Posterior vena cava (tissue), 2 donors: ENCODE data around the gene RNF223. TPM values are rescaled to one million over a fixed set of nuclear protein-coding genes. Genes with fewer than 3 reads are reported as not detected.
"Not testable (repeated sequence)": the region's sequence is repeated elsewhere in the genome, so short reads cannot be mapped to it uniquely, and the experiment has no call there.

Source experiments
- DNase-seq: peaks from one replicate; pipeline ENCODE4 v3.0.0-alpha.2; 2020; ENCODE audit warnings: low spot score
- intact Hi-C, 2 donors: fragments of 100-400 bp; cut with DNase I; formaldehyde crosslinking; loops; one replicate each; pipeline versions ENCODE4 v1.14.1 to v1.14.2; 2022 to 2023
- total RNA-seq, 2 donors: library from RNA; stranded (reverse); fragmentation: NEBNext Ultra II Directional; extraction: Animal tissue kit (Norgen Biotek cat#: 25700); gene quantifications; one replicate each; pipeline ENCODE4 v1.2.1, GENCODE V29; 2021
- donor health status: DM: yes; HTN: yes; CAD: no.
- donor health status: DM: yes; HTN: yes; CAD: no.

The RNF223 gene
- total RNA-seq, 2 donors from 2014 or later = not detected

DNA sequence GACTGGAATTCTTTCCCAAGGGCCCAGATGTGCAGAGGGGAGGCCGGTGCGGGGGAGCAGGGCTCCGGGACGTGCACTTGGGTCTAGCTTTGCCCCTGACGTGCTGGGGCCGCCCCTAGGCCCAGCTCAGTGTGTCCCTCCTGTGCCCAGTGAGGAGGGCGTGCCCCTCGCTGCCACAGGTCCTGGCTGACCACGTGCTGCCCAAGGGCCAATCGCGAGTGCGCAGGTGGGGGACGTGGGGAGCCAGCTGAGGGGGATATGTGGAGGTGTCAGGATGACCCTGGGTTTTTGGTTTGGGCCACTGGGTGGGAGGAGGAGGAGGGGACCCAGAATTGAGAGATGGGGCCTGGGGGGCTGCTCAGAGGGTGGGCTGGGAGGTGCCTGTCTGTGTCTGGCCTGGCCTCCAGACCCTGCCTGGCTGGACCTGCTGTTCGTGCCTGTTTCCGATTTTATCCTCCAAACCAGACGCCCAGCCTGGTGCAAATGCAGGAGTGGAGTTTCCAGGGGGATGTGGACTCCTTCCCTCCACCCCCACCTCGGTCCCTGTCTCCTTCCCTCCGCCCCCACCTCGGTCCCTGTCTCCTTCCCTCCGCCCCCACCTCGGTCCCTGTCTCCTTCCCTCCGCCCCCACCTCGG, 6.1 kb upstream of the RNF223 start:
- DNase-seq = peak; percentile 80
- intact Hi-C loops = loop anchor here in 1 of 2 donors (5.0 kb wide), 1 partner anchor 1092 kb away; no protein-coding TSS in a partner anchor

DNA sequence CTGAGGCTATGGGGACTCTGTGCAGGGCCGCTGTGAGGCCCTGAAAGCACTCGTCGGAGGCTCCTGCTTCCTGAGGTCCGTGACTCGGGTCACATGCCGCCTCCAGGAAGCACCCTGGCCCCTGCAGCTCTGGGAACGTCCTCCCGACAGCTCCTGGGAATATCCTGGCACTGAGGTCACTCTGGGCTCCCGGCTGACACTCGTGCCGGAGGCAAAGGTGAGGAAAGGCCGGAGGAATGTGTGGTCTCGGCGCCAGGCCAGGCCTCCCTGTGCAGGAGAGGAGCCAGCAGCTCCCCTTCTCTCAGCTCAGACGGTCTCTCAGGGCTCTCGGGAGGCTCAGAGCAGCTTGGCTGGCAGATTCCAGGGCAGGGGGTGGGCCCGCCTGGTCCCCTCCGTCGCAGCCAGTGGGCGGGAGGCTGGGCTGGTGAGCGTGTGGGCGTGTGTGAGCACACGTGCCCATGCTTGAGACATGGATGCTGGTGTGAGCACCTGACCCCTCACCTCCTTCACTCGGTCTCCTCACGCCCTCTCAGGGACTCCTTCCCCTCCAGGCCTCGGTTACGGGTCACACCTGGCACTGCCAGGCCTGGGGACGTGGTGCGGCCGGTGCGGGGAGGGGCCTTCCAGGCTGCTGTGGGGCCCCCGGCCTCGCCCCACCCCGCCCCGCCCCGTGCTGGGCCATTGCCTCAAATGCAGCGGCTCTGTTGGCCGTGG, 5.5 kb upstream of the RNF223 start:
- intact Hi-C loops = loop anchor here in 1 of 2 donors (5.0 kb wide), 1 partner anchor 1093 kb away; no protein-coding TSS in a partner anchor
- DNase-seq = peak; percentile 85

DNA sequence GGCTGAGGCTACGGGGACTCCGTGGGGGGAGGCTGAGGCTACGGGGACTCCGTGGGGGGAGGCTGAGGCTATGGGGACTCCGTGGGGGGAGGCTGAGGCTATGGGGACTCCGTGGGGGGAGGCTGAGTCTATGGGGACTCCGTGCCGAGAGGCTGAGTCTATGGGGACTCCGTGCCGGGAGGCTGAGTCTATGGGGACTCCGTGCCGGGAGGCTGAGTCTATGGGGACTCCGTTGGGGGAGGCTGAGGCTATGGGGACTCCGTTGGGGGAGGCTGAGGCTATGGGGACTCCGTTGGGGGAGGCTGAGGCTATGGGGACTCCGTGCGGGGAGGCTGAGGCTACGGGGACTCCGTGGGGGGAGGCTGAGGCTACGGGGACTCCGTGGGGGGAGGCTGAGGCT, 3.3 kb upstream of the RNF223 start:
- intact Hi-C loops = not testable (repeated sequence)
- peak; percentile 59 for DNase-seq

DNA sequence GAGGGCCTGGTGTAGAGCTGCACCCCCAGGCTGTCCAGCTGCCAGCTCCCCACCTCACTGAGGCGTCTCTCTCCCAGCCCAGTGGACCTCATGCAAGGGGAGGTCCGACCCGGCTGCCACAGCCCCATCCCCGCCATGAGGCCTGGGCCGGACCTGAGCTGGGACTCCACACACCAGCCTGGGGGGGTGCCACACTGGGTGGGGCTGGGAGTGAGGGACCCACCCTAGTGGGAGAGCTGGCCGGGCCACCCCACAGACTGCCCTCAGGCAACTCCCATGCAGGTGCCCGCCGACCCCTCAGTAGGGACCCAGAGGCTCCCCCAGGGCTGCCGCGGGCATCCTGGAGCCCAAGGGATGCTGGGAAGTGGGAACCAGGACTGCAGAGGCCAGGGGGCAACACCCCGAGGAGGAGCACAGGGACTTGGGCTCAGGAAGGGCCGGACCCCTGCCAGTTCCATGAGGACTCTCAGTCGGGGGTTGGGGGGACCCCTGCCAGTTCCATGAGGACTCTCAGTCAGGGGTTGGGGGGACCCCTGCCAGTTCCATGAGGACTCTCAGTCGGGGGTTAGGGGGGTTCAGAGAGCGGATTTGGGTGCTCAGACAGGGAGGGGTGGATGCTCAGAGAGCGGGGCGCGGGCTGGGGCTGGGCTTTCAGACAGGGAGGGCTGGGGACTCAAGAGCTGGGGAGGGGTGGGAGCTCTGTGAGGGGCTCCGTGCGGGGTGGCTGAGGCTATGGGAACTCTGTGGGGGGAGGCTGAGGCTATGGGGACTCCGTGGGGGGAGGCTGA, 1.2 kb upstream of the RNF223 start:
- DNase-seq = no peak
- intact Hi-C loops = no loop called here

DNA sequence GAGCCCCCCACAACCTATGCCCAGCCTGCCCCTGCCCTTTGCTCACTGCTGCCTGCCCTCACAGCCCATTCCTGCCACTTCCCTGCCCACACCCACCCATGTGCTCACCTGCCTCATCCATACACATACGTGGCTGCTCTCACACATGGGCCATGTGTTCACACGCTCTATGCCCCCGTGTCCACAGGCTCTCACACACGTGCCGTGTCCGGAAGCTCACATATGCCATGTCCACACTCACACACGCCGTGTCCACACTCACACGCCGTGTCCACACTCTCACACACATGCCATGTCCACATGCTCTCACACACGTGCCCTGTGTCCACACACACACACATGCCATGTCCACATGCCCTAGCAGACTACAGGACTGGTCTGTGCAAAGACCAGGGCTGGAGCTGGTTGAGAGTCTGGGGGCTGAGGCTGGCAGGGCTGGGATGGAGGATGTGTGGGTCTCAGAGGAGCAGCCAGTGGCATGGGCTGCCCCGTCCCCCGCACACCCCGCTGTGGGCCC, 583 bp upstream of the RNF223 start:
- DNase-seq = no peak
- intact Hi-C loops = no loop called here

DNA sequence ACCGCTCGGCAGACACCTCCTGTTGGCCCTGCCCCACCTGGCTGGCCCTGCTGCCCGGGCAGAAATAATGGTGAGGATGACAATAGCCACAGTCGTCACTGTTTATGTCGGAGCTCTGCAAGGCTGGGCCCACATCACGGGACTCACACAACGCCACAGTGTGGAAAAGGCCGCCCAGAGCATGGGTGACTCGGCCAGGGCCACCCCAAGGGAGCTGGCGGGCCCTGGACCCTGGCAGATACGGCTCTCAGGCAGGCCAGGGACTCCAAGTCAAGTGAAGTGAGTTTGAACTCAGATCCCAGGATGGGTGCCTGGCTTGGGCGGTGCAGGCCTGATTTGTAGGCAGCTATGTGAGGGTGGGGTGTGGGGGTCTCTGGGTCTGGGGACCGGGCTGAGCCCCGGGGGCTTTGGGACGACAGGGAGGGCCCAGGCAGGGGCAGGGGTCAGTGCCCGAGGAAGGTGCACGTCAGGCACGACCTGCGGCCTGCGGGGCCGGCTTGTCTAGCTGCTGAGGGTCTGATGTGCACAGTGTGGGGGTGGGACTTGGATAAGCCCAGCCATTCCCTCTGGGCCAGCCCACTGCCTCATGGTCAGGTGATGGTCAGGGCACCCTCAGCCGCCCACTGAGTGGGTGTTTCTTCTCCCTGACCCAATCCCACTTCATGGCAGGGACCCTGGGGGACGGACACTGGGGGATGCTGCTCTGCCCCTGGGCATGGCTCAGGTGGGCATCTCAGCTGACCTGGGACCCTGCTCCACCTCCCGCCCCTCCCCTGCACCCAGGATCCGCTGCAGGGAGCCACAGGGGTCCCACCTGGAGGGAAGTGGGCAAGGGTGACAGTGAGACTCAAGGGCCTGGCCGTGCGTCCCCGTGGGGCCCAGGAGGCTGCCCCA, 1.0 kb downstream of the RNF223 start:
- intact Hi-C loops = no loop called here

DNA sequence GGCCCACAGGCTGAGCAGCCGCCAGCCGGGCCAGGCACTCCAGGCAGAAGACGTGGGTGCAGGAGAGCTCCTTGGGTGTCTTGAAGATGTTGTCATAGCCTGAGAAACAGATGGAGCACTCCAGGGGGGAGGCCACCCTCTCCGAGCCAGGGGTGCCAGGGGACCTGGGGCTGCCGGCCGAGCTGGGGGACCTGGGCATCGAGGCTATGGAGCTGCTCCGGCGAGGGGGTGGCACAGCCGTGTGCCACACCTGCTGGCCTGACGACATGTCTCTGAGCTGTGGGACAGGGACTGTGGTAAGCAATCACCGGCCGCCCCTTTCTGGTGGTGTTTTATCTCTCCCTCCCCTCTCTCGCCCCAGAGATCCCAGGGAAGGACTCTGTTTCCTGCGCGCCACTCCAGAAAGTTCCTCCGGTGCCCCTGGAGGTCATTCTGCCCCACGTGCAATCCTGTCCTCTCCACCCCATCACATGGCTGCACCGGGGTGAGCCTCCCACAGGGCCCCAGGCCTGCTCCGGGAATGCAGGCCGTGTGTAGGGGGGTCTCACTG, 1.7 kb downstream of the RNF223 start:
- intact Hi-C loops = no loop called here
- no peak for DNase-seq

More for the DNA sequence above, 1.0 kb downstream of the RNF223 start:
- no peak for DNase-seq

DNA sequence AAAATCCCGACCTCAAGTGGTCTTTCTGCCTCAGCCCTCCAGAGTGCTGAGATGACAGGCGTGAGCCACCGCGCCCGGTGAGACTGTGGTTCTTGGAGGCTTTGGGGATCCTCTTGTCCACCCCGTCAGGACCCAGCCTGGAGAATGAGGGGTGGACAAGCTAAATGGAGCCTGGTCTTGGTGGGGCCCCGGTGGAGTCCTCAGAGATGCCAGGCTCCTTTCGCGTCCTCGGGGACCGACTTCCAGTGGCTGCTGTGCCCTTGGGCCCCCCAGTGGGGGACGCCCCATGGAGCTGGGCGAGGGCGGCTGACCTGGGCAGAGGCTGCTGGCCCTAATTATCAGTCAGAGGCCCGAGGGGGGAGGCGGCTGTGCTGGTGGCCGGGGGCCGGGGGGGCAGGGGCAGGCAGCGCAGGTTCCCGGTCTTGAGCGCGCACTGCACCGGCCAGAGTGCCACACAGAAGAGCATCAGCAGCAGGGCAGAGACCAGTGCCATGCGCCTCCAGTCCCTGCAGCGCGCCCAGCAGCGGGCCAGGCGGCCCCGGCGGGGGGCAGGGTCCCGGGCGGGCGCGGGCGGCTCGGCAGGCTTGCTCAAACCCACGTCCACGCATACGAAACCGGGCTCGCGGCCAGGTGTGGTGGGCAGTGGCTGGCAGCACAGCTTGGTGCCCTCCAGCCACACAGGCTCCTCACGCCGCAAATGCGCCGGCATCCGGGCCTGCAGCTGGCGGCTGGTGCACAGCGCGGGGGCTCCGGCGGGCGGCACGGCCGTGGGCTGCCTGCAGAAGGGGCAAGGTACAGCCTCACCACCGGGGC, 2.4 kb downstream of the RNF223 start:
- no peak for DNase-seq
- intact Hi-C loops = no loop called here

DNA sequence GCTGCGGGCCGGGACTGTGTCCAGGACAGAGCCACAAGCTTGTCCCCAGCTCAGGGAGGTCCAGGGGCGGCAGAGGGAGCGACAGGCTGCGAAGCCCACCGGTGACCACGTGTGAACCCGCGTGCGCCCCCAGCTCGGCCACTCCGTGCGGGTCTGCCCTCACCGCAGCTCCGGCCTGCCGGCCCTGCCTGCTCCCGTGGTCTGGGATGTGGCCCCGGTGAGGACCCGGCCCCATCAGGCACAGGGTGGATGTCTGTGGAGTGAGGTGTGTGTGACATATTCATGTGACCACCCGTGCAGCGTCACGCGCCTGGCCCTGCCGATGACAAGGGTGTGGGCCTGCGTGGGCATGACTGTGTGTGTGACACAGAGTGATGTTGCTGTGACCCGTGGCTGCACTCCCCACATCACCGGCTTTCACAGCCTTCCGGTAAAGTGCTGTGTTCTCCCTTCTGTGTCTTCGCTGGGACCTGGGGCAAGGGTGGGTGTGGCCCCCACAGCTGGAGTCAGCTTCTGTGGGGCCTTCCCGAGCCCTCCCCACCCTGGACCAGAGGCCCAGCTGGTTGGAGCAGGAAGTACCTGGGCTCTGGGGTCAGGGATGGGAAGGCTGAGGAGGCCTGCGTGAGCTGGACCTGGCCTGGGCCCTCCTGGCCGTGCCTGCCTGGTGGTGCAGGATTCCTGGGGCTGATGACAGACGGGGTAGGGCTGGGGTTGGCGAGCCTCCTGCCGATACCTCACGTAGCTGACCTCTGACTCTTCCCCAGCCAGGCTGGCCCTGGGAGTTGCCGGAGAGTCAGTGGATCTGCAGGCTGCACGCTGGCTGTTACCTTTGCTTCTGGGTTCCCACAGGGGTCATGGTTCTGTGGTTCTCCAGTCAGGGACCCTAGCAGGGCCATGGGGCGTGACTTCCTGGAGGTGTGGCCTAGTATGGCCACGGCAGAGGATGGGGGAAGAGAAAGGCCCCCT, 4.1 kb downstream of the RNF223 start:
- no peak for DNase-seq
- intact Hi-C loops = no loop called here

DNA sequence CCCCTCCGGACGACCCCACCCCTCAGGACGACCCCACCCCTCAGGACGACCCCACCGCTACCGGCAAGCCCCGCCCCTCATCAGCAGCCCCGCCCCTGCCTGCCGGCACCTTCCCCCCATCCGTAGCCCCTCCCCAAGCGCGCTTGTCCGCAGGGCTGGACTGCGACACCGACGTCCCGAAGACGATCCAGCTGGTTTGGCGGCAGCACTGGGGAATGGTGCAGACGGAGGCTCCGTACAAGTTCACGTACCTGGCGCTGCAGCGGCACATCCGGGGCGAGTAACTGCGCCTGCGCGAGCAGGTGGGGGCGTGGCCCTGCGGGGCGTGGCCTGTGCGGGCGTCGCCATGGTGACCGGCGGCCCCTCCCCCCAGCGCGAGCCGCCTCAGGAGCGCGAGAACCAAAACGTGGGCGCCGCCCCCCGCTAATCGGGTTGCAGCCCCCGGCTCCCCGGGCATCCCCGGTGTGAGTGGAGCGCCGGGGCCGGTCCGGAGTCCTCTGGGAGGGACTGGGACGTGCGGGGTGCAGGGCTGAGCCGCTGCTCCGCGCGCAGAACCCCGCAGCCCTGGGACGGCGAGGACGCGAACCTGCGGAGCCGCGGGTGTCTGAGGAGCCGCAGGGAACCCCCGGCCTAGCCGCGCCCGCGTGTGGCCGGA, 4.9 kb downstream of the RNF223 start:
- peak; percentile 89 for DNase-seq
- intact Hi-C loops = no loop called here

DNA sequence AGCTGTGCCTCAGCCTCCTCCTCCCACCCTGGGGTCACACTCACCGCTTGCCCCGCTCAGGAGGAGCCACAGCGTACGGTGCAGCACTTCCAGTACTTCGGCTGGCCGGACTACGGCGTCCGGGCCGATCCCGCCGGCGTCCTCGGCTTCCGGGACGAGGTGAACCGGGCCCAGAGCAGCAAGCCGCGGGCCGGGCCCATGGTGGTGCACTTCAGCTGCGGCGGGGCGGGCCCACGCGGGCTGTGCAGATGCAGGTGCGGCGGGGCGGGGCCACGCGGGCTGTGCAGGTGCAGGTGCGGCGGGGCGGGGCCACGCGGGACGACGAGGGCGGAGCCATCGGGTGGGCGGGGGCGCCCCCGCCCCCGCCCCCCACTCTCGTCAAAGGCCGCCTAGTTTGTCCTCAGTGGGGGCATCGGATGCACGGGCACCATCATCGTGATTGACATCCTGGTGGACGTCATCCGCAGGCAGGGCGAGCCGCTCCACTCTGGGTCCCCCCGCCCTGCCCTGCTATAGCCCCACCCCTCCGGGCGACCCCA, 5.5 kb downstream of the RNF223 start:
- no peak for DNase-seq
- intact Hi-C loops = no loop called here

DNA sequence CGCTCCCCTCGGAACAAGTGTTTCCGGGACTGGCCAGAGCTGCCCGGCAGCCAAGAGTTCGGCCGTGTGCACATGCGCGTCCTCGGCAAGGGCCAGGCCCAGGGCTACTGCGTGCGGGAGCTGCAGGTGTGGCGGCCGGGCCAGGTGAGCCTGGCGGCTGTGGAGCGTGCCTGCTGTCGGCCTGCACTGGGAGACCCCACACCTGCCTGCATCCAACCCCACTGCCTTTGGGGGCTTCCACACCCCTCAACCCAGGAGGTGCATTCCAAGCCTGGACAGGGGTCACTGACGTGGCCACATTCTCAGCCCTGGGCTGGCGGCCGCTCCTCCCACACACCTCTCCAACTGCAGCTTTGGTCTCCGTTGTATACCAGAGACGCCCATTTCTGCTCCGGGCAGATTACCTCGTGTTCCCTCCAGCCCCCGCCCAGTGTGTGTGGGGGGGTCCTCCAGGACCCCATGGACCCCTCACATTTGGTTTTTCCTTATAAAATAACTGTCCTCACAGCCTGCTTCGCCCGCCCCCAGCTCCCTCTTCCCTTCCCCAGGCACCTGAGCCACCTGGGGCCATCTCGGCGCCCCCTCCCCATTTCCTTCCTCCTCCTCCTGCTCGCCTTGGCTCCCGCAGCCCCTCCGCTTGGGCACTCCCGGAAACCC, 6.1 kb downstream of the RNF223 start:
- intact Hi-C loops = no loop called here
- no peak for DNase-seq

DNA sequence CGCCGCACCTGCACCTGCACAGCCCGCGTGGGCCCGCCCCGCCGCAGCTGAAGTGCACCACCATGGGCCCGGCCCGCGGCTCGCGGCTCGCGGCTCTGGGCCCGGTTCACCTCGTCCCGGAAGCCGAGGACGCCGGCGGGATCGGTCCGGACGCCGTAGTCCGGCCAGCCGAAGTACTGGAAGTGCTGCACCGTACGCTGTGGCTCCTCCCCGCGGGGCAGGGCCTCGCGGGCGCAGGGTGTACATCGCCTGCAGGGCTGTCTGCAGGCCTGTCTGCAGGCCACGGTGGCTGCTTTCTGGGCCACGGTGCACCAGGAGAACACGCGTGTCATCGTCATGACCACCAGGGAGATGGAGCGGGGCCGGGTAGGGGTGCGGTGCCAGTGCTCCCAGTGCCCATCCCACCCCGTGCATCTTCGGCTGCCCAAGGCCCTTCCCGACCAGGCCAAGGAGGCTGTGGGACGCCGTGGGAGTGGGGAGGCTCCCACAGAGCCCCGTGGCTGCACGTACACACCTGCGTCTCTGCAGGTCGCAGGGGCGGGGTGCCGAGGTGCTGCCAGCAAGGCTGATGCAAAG, 6.7 kb downstream of the RNF223 start:
- intact Hi-C loops = no loop called here
- DNase-seq = no peak

DNA sequence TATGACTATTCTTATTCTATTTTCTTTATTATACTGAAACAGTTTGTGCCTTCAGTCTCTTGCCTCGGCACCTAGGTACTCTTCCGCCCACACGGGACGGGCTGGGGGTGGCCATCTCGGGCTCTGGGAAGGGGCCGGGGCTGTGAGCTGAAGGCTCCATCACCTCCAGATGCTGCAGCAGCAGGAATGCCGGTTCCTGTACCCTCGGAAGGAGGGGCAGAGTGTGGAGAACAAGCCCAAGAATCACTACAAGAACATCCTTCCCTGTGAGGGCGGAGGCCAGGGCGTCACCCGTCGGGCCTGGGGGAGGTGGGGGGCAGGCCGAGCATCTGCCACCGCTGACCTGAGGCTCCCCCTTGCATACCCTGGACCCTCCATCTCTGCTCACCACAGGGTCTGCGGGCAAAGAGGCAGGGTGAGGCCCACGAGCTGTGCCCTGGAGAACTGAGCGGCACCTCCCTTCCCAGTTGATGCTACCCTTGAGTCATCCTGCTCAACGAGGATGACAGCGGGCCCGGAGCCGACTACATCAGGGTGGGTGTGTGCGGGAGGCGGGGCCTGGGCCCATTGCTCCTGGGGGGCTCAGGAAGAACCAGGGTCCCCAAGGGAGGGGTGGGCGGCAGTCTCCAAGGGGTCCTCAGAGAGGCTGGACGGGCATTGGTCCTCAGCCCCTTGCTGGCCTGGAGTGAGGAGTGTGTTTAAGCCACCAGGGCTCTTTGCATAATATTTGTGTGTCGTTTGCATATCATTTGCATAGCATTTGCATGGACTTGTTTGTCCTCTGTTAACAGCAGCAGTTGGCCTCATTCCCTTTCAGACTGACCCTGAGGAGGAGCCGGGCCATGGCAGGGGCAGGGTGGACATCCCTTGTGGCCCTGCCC, 7.5 kb downstream of the RNF223 start:
- DNase-seq = no peak
- intact Hi-C loops = no loop called here
